GM12875 (cell line): Measurements from ENCODE around the gene THAP4.
"Not testable (repeated sequence)": the region's sequence is repeated elsewhere in the genome, so short reads cannot be mapped to it uniquely, and the experiment has no call there.

ENCODE experiments used
- H3K4me3 ChIP-seq: one replicate; pipeline ENCODE4 v1.5.1; 2011; ENCODE audit warnings: low read depth, low read length, control low read depth
- TF ChIP-seq, protein P1 (sequence below): IDR thresholded peaks from 2 replicates; pipeline ENCODE4 v1.5.1; 2011; ENCODE audit warnings: low read depth, mild to moderate bottlenecking, control low read depth, inconsistent platforms, low read length, moderate library complexity, borderline replicate concordance; ENCODE audit not compliant: insufficient read depth

The THAP4 gene

DNA sequence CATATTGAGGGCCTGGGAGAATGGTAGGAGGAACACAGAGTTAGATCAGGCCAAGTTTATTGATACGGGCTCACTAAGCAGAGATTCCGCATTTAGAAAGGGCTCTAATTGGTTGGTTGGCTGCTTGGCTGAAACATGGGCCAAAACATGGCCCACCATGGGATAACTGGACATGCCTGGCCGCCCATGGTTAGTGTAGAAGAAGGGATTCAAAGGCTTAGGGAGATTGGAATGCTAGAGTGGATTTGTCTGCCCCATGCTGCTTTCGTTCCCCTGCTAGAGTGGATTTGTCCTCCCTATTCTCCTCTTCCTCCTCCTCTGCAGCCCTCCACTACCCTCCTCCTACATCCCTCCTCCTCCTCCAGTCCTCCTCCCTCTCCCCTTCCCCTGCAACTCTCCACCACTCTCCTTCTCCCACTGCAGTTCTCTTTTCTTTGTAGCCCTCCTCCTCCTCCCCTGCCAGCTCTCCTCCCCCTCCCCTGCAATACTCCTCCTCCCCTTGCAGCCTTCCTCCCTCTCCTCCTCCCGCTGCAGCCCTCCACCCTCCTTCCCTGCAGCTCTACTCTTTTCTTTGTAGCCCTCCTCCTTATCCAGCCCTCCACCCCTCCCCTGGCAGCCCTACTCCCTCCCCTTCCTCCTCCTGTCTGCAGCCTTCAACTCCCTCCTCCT is 61.2 kb downstream of the THAP4 start:
- no peak overlapping the region for H3K4me3 ChIP-seq
- TF ChIP-seq, protein P1, sequence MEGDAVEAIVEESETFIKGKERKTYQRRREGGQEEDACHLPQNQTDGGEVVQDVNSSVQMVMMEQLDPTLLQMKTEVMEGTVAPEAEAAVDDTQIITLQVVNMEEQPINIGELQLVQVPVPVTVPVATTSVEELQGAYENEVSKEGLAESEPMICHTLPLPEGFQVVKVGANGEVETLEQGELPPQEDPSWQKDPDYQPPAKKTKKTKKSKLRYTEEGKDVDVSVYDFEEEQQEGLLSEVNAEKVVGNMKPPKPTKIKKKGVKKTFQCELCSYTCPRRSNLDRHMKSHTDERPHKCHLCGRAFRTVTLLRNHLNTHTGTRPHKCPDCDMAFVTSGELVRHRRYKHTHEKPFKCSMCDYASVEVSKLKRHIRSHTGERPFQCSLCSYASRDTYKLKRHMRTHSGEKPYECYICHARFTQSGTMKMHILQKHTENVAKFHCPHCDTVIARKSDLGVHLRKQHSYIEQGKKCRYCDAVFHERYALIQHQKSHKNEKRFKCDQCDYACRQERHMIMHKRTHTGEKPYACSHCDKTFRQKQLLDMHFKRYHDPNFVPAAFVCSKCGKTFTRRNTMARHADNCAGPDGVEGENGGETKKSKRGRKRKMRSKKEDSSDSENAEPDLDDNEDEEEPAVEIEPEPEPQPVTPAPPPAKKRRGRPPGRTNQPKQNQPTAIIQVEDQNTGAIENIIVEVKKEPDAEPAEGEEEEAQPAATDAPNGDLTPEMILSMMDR, result no peak

DNA sequence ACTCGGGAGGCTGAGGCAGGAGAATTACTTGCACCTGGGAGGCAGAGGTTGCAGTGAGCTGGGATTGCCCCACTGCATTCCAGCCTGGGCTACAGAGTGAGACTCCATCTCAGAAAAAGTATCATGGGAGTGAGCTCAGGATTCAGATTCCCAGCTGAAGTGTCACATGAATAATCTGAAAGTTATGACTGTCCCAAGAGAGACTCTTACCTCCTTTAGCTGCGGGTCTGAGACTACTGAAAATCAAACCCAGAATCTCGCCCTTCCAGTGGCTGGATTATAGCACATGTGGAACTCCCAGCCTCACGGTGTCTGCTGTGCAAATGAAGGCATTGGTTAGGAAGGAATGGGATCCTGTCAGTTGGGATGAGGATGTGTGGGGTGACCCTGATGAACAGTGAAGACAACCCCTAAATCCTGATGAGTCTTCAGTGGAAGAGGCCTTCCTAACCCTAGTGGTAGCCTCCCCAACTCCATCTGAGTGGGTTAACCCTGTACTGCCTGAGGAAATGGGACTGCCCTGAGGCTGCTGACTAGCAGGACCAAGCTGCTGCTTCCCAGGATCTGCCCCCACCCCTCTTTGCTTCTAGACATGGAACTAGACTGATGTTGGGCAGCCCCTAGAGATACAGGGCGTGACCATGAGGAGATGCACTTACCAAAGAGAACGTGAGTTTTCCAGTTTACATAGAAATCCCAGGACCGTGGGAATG is 61.9 kb downstream of the THAP4 start:
- TF ChIP-seq, protein P1, result no peak
- H3K4me3 ChIP-seq, result no peak overlapping the region

DNA sequence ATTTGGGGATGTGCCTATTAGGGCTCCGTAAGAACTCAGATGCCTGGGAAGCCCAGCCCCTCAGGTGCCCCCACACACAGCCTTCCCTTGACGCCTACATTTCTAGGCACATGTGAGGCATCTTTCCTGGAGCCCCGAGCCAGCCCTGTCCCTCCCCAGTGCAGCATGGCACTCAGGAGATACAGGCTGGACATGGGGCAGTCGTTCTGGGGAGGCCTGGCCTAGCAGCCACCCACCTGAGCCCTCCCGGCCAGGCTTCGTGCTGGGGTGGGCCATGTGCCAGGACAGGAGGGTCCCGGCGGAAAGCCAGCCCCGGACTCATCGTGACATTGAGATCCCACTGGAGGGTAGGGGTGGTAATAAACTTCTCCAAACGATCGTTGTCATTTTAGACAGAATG is 63.2 kb downstream of the THAP4 start:
- TF ChIP-seq, protein P1, result no peak
- no peak overlapping the region for H3K4me3 ChIP-seq

DNA sequence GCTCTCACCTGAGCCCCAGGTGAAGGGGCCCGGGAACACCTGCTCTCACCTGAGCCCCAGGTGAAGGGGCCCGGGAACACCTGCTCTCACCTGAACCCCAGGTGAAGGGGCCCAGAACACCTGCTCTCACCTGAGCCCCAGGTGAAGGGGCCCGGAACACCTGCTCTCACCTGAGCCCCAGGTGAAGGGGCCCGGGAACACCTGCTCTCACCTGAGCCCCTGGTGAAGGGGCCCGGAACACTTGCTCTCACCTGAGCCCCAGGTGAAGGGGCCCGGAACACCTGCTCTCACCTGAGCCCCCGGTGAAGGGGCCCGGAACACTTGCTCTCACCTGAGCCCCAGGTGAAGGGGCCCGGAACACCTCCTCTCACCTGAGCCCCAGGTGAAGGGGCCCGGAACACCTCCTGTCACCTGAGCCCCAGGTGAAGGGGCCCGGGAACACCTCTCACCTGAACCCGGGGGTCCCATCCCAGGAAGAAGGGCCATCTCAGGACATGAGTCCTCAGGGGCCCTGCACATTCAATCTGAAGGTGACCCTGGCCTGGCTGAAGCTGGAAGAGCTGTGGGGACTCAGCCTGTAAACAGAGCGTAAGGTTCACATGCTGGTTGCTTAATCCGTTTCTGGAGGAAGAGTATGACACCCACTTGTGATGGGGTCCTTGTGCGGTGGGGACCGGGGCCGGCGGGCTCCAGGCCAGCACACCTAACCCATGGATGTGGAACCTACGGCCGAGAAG is 63.9 kb downstream of the THAP4 start:
- H3K4me3 ChIP-seq, result not testable (repeated sequence)

DNA sequence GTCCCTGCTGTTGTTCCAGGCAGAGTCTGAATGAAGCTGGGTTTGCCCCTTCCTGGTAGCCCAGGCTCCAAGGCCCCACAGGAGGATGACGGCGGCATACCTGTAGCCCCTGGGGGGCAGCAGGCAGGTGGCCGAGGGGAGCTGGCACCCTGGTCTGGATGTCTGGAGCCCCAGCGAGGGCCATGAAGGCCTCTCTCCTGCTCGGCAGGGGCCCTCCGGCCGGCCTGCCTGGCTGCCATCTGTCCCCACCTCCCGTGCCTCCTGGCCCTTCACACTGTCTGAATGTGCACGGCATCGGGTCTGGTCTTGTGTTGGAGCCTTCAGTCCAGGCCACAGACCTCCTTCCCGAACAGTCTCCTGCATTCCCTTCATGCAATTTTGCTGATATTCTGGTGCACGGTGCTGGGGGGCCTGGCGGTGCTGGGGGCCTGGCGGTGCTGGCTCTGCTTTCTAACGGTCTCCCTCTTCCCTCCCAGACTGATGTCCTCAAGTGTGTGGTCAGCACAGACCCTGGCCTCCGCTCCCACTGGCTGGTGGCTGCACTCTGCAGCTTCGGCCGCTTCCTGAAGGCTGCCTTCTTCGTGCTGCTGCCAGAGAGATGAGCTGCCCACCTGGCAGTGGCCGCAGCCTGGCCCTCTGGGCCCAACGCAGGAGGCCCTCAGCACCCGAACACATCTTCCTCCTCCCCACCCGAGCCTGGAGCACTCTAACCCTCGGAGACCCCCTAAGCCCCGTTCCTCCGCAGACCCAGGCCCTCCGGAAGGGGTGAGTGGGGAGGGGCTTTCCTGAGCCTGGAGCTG is 64.9 kb downstream of the THAP4 start:
- TF ChIP-seq, protein P1, result no peak
- no peak overlapping the region for H3K4me3 ChIP-seq

DNA sequence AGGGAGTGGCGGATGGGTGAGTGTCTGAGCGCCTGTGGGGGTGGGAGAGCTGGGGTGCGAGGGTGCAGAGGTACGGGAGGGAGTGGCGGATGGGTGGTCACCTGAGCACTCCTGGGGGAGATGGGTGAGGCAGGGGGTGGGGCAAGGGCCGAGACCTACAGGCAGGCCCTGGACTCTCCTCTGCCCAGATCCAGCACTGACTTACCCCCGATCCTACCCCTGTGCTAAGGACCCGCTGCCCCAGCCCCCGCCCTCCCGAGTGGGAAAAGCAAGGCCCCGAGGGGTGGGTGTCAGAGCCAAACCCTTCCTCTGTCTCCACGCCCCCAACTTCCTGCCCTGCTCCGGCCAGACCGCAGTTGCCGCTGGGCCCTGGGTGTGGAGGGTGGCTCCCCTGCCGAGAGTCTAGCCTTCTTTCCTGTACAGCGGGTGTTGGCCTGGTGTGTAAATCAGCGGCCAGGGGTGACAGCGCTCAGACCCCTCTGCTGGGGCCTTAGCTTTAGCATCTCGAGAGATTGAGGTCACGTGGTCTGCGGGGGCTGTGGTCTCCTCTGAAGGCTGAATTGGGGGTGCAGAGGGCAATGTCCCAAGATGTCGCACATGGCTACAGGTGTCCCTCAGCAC is 65.9 kb downstream of the THAP4 start:
- H3K4me3 ChIP-seq, result no peak overlapping the region
- TF ChIP-seq, protein P1, result no peak

DNA sequence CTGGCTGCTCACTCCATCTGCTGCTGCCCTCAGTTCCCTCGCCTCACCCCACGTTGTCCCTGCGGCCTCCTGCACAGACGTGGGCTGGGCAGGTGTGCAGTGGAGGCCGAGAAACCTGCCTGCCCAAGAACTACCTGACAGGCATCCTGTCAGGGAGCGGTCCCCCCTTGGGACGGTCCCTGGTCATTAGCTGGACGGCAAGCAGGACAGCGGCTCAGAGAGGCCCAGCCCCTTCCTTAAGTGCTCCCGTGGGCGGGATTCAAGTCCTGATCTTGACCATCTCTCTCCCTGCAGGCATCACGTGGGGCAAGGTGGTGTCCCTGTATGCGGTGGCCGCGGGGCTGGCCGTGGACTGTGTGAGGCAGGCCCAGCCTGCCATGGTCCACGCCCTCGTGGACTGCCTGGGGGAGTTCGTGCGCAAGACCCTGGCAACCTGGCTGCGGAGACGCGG is 67.1 kb downstream of the THAP4 start:
- TF ChIP-seq, protein P1, result no peak
- H3K4me3 ChIP-seq, result no peak overlapping the region
